ENCODE measurements around the gene CNTN5. TPM values are rescaled to one million over a fixed set of nuclear protein-coding genes. Genes with fewer than 3 reads are reported as not detected.

CNTN5 gene
- total and polyA plus RNA-seq, 10 of the 15 experiments (the other 5 are each of a cell fraction or from before 2014, with no cell fraction given) = 0.01 TPM; not detected in 9

GRCh38 chr11:100066399-100066798 is 1045.7 kb downstream of the CNTN5 start:
- POLR2A ChIA-PET = no interaction called here
- ATAC-seq (no peak), FAIRE-seq (no peak), DNase-seq (ENCODE audit: low read depth, low spot score) (no peak)
- H3K4me1 ChIP-seq (ENCODE audit: control insufficient read depth, insufficient read depth, low read length) = no peaks in the 10 kb centered on the region
- H3K79me2 ChIP-seq (ENCODE audit: control insufficient read depth, insufficient read depth, low read length) = no peaks in the 10 kb centered on the region
- in situ Hi-C loops (cut with MboI) (no loop called here), intact Hi-C loops (cut with micrococcal nuclease; ENCODE audit: unreplicated experiment) (no loop called here)
- H3K9me3 ChIP-seq (replicated peaks; ENCODE audit: control insufficient read depth, insufficient read depth, low read length) = no peaks in the 10 kb centered on the region
- no peak overlapping the region for H3K4me2 ChIP-seq (ENCODE audit: control insufficient read depth, insufficient read depth)
- no peak overlapping the region for H3K9ac ChIP-seq (ENCODE audit: control insufficient read depth, insufficient read depth, low read length)
- H3K4me3 ChIP-seq = no peak overlapping the region
- no peaks in the 10 kb centered on the region for H3K36me3 ChIP-seq (ENCODE audit: control insufficient read depth in 2 of 2, insufficient read depth in 2 of 2, low read length in 1 of 2)
- no peak overlapping the region for H3K27ac ChIP-seq (ENCODE audit: control insufficient read depth, insufficient read depth)
- WGBS (ENCODE audit: insufficient coverage, insufficient replicate concordance, low lambda C conversion rate, missing lambda C conversion rate) = 17% methylated on average over 2 of the region's 2 CpGs
- RAD21 ChIA-PET (ENCODE audit: unreplicated experiment) = no interaction called here
- H3K27me3 ChIP-seq (replicated peaks in 1 of 2; ENCODE audit: control insufficient read depth in 2 of 2, insufficient read depth in 2 of 2, low read length in 1 of 2) = no peaks in the 10 kb centered on the region
- H2AFZ ChIP-seq (ENCODE audit: control insufficient read depth, low read depth, low read length) = no peak overlapping the region
- SMC1A ChIA-PET (ENCODE audit: uncharacterized antibody, unreplicated experiment) = no interaction called here
- BruUV-seq (replicated peaks) = no TSS peak
- CTCF ChIA-PET = no interaction called here
- H4K20me1 ChIP-seq (ENCODE audit: control insufficient read depth, insufficient read depth) = no peaks in the 10 kb centered on the region
- TF ChIP-seq SREBF2 (IDR thresholded peaks at IDR 0.05; ENCODE audit: low read length) = no peak
- TF ChIP-seq HDAC2 (IDR thresholded peaks at IDR 0.05) = no peak
- no peak for TF ChIP-seq IKZF1 (conservative IDR thresholded peaks at IDR 0.05)
- no peak for TF ChIP-seq NR2C1 (IDR thresholded peaks at IDR 0.05)
- TF ChIP-seq SMARCA5 (IDR thresholded peaks at IDR 0.05) = no peak
- TF ChIP-seq NR2F1 (conservative IDR thresholded peaks at IDR 0.05) = no peak
- no peak for TF ChIP-seq PML (IDR thresholded peaks at IDR 0.05; ENCODE audit: low read length)
- no peak for TF ChIP-seq STAT3 (IDR thresholded peaks at IDR 0.05; ENCODE audit: low read depth, low read length)
- no peak for TF ChIP-seq EED (IDR thresholded peaks at IDR 0.05; ENCODE audit: low read depth)
- TF ChIP-seq RB1 (IDR thresholded peaks at IDR 0.05; ENCODE audit: borderline replicate concordance) = no peak
- TF ChIP-seq ZBTB4 (CRISPR knock-in tag; IDR thresholded peaks at IDR 0.05) = no peak
- no peak for TF ChIP-seq KLF5 (IDR thresholded peaks at IDR 0.05; ENCODE audit: partially characterized antibody)
- no peak for TF ChIP-seq ZBTB40 (IDR thresholded peaks at IDR 0.05; ENCODE audit: borderline replicate concordance)
- no peak for TF ChIP-seq MLLT1 (IDR thresholded peaks at IDR 0.05)
- TF ChIP-seq CEBPZ (IDR thresholded peaks at IDR 0.05; ENCODE audit: low read depth, low read length) = no peak
